ENCODE results near the gene PPFIBP2. TPM values are rescaled to one million over a fixed set of nuclear protein-coding genes. Genes with fewer than 3 reads are reported as not detected.

PPFIBP2 gene
- total RNA-seq, 1 donor from 2014 or later = 65.8 TPM

DNA sequence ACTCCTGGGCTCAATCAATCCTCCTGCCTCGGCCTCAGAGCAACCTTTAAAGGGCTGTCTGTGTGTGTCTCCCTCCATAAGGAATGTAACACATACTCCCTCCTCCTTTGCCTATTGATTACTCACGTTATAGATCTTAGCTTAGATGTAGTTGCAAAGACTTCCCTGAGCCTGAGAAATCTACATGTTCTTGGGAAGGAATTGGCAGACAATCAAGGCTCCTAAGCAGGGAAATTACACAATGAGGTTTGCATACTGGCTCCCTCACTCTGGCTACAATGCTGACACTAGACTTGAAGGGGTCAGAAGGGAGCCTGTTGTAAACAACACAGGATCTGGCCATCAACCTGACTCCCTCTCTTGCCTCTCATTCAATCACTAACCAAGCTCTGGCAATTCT lies 33.7 kb upstream of the PPFIBP2 start:
- TF ChIP-seq, protein P1, sequence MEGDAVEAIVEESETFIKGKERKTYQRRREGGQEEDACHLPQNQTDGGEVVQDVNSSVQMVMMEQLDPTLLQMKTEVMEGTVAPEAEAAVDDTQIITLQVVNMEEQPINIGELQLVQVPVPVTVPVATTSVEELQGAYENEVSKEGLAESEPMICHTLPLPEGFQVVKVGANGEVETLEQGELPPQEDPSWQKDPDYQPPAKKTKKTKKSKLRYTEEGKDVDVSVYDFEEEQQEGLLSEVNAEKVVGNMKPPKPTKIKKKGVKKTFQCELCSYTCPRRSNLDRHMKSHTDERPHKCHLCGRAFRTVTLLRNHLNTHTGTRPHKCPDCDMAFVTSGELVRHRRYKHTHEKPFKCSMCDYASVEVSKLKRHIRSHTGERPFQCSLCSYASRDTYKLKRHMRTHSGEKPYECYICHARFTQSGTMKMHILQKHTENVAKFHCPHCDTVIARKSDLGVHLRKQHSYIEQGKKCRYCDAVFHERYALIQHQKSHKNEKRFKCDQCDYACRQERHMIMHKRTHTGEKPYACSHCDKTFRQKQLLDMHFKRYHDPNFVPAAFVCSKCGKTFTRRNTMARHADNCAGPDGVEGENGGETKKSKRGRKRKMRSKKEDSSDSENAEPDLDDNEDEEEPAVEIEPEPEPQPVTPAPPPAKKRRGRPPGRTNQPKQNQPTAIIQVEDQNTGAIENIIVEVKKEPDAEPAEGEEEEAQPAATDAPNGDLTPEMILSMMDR (IDR thresholded peaks at IDR 0.05; ENCODE audit: unreplicated experiment) = no peak
- DNase-seq (ENCODE audit: low spot score in 2 of 2, unreplicated experiment in 2 of 2) = no peak
- H3K27me3 Mint-ChIP-seq (ENCODE audit: low read depth) = no peaks in the 10 kb centered on the region
- no peak overlapping the region for H3K27ac Mint-ChIP-seq
- peaks cover 24% of the 10 kb centered on the region for H3K4me1 Mint-ChIP-seq
- H3K4me3 Mint-ChIP-seq = no peak overlapping the region
- H3K9me3 Mint-ChIP-seq = no peaks in the 10 kb centered on the region
- H3K36me3 Mint-ChIP-seq = no peaks in the 10 kb centered on the region

- peaks cover 39% of the 10 kb centered on the region for H3K4me1 Mint-ChIP-seq
- no peaks in the 10 kb centered on the region for H3K9me3 Mint-ChIP-seq
- TF ChIP-seq, protein P1 (IDR thresholded peaks at IDR 0.05; ENCODE audit: unreplicated experiment) = no peak
- H3K4me3 Mint-ChIP-seq = peak overlapping the region; percentile 0
- no peak for DNase-seq (ENCODE audit: low spot score in 2 of 2, unreplicated experiment in 2 of 2)
- H3K27ac Mint-ChIP-seq = no peak overlapping the region
- H3K36me3 Mint-ChIP-seq = peaks cover 9% of the 10 kb centered on the region
- no peaks in the 10 kb centered on the region for H3K27me3 Mint-ChIP-seq (ENCODE audit: low read depth)
These were observed 29.7 kb upstream of the PPFIBP2 start for GRCh38 chr11:7484131-7484530.

DNA sequence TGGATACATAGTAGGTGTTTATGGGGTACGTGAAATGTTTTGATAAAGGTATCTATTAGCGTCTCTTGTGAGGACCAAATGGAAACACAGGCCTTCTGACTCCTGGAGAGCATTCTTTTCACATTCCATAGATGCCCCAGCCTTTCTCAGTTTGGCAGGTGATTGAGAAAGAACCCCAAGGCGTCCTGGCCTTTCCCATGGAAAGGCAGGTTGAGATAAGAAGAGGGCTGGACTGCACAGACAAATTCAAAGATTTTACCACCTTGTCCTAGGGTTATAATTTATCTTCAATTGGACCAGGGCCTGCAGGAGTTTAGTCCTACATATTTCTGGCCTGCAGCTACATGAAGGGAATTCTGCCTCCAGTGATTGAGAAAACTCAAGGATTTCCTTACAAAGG lies 29.2 kb upstream of the PPFIBP2 start:
- H3K27me3 Mint-ChIP-seq (ENCODE audit: low read depth) = no peaks in the 10 kb centered on the region
- H3K4me3 Mint-ChIP-seq = peak overlapping the region; percentile 72
- peaks cover 14% of the 10 kb centered on the region for H3K36me3 Mint-ChIP-seq
- no peaks in the 10 kb centered on the region for H3K9me3 Mint-ChIP-seq
- H3K27ac Mint-ChIP-seq = no peak overlapping the region
- TF ChIP-seq, protein P1 (IDR thresholded peaks at IDR 0.05; ENCODE audit: unreplicated experiment) = no peak
- peaks cover 39% of the 10 kb centered on the region for H3K4me1 Mint-ChIP-seq
- DNase-seq (ENCODE audit: low spot score in 2 of 2, unreplicated experiment in 2 of 2) = peak in 1 of 2 experiments; percentile 41

DNA sequence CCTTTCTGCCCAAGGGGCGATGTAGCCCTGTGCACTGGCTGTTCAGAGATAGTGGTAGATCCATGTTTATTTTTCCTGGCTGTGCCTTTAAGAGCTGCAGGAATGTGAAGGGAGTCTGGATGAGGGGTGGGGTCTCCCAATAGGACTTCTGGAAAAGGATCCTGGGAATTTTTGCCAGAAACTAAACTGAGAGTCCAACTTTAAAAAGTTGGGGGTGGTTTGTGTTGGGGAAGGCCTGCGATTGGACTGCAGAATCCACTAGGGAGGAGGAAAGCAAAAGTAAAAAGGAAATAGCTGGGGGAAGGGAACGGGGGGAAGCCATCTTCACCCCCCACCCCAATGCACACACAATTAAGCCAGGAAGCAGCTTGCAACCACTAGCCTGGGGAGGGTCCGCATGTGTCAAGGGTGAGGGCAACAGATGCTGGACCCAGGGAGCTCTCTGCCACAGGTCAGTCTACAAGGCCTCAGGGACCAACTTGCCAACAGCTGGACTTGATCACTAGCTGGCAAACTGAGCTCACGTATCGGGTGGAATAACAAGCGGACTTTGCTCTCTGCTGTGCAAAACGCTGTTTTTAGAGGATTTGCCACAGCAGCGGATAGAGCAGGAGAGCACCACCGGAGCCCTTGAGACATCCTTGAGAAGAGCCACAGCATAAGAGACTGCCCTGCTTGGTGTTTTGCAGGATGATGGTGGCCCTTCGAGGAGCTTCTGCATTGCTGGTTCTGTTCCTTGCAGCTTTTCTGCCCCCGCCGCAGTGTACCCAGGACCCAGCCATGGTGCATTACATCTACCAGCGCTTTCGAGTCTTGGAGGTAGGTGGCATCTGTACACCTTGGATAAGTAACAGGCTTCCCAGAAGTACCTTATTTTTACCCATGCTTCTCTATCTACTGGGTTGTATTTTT lies 28.4 kb upstream of the PPFIBP2 start, which contains the start of gene OLFML1:
OLFML1 (plus strand) TSS at position 321 of the 912 bp plus-strand sequence; CDS start at position 691, 370 bp downstream.
- DNase-seq (ENCODE audit: low spot score in 2 of 2, unreplicated experiment in 2 of 2) = no peak
- TF ChIP-seq, protein P1 (IDR thresholded peaks at IDR 0.05; ENCODE audit: unreplicated experiment) = no peak
- no peaks in the 10 kb centered on the region for H3K27me3 Mint-ChIP-seq (ENCODE audit: low read depth)
- peaks cover 14% of the 10 kb centered on the region for H3K36me3 Mint-ChIP-seq
- H3K4me1 Mint-ChIP-seq = peaks cover 39% of the 10 kb centered on the region
- no peak within 1 kb of the TSS for H3K27ac Mint-ChIP-seq
- H3K9me3 Mint-ChIP-seq = no peaks in the 10 kb centered on the region
- peak within 1 kb of the TSS; percentile 72 for H3K4me3 Mint-ChIP-seq

DNA sequence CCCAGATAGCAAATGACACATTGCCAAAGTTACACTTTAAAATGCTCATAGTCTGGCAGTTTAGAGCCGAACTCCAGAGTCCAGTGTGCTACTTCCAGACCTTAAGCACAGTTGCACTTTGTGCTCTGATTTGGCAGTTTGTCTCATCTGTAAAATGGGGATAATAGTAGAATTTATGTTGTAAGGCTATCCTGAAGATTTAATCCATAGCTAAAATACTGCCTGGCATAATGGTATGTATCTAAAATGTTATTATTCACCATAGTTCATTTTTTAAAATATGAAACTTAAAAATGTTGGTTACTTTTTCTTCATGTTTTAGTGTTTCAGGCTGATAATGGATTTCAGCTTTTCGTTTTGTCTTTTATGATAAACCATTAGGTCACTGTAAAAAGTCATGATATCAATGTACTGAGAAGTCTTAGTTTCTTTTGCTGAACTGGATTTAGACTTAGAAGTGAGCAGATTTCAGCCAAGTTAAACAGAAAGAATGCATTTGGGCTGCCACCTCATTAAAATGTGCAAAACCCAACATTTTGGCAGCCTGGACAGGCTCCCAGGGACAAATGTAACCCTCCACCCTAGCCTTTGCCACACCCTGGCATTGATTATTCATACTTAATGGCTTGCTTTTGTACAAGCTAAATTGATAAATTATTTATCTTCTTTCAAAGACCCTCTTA lies 27.6 kb upstream of the PPFIBP2 start:
- Mint-ChIP-seq H3K36me3 (peaks cover 14% of the 10 kb centered on the region), H3K4me1 (peaks cover 39% of the 10 kb centered on the region), H3K4me3 (peak overlapping the region; percentile 72), H3K27ac (no peak overlapping the region), H3K9me3 (no peaks in the 10 kb centered on the region), H3K27me3 (ENCODE audit: low read depth) (no peaks in the 10 kb centered on the region)
- TF ChIP-seq, protein P1 (IDR thresholded peaks at IDR 0.05; ENCODE audit: unreplicated experiment) = no peak
- no peak for DNase-seq (ENCODE audit: low spot score in 2 of 2, unreplicated experiment in 2 of 2)
